Activated CD8-positive, alpha-beta memory T cell treated with anti-CD3 and anti-CD28 coated beads for 24 hours (primary cell): Measurements from ENCODE around the gene NLRP9.

Source experiments
- DNase-seq: peaks from one replicate; pipeline ENCODE4 v3.0.0-alpha.2; 2020

The NLRP9 gene

DNA sequence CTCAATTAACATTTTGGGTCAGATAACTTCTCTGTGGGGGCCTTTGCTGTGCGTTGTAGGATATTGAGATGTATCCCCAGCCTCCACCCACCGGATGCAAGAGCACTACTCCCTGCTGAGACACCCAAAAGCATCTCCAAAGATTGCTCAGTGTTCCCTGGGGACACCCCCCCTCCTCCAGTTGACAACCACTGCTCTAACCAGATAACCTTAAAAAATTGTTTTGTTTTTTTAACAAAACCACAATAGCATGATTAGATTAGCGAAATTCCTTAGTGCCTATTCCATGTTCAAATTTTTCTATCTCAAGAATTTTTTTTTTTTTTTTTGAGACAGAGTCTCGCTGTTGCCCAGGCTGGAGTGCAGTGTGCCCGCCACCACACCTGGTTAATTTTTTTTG is 65.8 kb downstream of the NLRP9 start:
- no peak for DNase-seq

DNA sequence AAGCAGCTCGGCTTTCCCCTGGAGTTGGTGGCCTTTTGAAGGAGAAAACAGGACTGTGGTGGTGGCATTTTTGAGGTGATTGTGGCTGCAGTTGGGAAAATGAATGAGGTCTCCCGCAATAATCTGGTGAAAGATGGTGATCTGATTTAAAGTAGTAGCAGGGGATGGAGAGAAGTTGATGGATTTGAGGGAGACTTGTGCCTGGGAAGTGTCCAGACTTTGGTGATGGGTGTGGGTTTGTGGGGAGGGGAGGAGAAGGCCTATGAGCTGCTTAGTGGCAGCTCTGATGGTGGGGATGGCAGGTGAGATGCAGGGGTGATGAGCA is 67.2 kb downstream of the NLRP9 start:
- no peak for DNase-seq

DNA sequence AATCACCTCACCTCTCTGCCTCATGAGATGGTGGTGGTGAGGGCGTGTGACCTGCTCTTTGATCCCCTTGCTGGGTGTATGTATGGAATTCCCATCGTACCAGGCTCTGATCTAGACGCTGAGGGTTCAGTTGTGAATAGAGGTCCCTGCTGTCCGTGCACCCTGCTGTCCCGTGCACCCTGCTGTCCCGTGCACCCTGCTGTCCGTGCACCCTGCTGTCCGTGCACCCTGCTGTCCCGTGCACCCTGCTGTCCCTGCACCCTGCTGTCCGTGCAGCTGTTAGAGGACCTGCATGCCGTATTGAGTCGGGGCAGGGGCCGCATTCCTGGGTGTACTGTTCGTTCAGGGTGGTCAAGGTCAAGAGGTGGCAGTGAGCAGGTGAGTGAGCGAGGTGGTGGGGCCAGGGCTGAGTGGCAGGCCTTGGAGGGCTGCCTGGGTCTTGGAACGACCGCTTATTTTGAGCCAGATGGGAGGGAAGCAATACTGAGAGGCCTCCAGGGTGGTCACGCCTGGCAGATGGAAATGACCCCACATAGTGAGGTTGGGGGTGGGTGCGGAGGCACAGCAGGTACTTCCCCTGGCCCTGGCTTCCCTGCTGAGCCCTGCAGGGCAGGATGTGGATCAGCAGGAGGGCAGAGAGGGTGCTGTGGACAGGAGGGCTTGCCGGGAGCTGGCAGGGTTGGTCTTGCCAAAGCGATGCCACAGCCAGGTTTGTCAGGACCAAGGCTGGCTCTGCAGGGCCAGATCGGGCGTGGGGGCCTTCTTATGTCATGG is 67.7 kb downstream of the NLRP9 start:
- no peak for DNase-seq

DNA sequence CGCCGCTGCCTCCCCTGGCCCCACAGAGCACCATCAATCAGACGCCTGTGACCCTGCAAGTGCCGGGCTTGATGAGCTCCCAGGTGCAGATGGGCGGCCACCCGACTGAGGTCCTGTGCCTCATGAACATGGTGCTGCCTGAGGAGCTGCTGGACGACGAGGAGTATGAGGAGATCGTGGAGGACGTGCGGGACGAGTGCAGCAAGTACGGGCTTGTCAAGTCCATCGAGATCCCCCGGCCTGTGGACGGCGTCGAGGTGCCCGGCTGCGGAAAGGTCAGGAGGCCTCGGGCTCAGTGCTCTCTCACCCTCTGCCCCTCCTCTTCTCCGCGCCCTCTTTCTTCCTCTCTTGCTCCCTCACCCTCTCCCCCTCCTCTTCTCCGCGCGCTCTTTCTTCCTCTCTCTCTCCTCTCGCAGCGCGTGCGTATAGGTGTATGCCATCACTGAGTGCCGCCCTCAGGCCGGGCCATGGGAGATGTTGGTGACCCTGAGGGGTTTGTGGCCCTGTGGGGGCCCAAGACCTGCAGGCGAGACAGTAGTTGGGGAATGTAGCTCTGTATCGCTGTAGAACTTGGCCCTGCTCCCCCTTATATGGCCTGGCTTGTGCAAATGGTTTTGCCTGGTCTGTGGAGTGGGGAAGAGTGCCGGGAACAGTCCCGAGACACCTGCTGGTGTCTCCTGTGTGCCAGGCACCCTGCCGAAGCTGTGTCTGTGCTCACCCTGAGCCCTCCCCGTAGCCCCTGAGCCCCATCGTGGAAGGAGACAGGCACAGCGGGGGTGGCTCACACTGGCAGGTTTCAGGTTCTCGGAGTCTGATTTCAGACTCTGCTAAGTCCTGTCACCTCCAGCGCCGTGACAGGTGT is 68.6 kb downstream of the NLRP9 start:
- DNase-seq, result no peak

DNA sequence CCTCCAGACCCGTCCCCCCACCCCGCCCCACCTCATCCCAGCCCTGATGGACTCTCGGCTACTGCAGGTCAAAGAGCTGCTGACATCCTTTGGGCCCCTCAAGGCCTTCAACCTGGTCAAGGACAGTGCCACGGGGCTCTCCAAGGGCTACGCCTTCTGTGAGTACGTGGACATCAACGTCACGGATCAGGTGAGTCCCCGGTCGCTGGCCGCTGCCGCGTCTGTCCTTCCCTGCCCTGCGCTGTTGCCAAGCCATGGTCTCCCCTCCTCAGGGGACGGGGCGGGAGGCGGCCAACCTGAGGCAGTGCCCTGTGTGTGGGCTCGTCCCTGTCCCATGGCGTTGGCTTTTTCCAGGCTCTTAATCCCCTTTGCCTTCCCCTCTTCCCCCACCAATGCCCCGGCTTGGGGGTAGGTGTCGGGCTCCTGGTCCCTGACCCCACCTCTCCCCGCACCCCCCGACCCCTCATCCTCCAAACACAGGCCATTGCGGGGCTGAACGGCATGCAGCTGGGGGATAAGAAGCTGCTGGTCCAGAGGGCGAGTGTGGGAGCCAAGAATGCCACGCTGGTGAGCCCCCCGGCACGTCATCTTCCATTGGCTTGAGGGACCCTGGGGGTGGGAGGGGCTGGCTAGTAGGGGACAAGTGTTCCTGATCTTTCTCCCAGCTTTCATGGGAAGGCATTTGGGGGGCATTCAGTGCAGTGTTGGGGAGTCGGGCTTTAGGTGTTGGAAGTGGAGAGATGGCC is 69.4 kb downstream of the NLRP9 start:
- DNase-seq, result no peak

DNA sequence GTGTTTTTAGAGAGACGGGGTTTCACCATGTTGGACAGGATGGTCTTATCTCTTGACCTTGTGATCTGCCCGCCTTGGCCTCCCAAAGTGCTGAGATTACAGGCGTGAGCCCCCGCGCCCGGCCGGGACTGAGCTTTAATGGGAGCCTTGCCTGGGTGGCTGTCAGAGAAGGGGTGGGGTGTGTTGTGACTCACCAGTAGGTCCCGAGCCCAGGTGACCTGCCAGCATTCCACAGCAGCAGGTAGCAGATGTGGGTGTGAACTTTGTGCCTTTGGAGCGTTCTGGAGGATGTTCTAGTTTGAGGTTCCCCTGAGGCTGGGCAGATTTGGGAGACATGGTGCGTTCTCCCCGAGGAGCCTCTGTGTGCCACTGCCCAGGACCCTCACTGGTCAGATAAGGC is 70.2 kb downstream of the NLRP9 start:
- DNase-seq, result no peak

DNA sequence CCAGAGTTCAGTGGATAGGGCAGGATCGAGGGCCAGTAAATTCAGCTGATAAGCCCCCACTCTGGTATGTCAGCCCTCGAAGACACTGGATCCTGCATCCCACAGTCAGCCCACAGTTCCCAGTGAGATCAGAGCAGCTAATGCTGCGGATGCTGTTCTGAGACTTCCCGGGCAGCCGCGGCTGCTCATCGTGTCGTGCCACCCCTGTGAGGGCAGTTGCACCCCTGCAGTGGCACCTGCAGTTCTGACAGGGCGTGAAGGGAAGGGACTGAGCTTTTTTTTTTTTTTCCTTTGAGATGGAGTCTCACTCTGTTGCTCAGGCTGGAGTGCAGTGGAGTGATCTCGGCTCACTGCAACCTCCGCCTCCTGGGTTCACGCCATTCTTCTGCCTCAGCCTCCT is 70.7 kb downstream of the NLRP9 start:
- DNase-seq, result no peak

DNA sequence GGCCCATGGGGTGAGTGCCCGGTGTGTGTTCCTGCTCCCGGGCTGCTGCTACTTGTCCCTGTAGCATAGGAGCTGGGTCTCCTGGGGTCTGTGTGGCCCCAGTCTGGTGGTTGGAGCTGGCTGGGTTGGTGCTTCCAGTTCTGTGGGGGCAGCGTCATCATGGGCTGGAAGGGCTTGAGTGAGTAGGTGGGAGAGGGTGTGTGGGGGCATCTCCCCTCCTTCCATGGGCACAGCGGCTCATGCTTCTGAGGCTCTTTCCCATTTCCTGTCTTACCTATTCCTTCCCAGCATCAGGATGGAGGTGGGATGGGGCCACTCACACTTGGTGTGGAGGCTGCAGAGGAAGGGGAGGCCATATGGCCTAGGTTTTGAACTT is 71.2 kb downstream of the NLRP9 start:
- DNase-seq, result no peak

DNA sequence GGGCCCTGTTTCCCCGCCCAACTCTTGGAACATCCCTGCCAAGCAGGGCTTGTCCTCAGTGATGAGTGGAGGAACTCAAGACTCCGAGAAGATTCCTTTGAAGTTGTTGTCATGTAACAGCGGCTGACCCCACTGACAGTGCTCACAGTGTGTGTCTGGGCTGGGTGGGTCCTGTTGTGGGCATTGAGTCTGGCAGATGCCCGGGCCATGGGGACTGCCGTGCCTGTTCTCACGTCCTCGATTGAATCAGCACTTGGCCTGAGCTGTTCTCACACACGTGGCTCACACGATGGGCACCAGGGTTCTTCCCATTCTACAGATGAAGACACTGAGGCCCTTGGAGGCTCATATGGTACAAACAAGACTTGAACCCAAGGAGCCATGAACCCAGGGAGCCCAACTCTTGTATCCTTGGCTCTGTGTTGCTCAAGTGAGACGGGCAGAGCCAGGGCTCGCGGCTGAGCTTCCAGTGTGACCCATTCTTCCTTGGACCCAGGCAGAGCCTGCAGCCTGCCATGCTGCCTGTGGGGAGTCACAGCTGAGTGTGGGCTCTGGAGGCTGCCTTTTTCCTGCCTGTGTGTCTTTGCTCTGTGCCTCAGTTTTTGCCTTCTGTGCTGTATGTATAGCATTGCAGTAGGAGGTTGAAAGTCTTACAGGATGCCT is 71.7 kb downstream of the NLRP9 start:
- DNase-seq, result no peak

DNA sequence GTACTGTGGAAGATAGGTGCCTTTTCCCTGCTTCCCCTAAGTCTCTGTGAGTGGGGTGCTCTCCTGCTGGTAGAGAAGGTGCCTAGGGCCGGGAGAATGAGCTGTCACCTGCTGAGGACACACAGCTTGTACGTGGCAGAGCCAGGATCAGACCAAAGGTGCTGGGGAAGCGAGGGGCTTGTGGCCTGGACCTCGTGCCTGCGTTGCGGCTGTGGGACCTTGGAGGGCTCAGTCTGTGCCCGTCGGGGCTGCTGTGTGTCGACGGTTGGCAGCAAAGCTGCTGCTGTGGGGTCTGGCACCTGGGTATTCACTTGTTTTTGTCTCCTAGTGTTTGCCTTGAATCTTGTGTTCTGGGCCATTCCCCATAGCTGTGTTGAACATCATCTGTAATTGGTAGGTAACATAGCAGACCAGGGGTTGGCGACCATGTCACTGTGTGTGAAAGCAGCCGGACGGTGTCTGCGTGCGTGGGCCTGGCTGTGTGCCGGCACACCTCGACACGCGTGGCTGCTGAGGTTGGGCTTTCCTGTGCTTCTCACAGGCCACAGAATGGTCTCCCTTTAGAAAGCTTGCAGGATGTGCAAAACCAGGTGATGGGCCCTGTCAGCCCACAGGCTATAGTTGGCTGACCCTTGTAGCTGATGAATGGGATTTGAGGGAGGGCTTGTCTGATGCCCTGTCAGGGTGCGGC is 74.2 kb downstream of the NLRP9 start:
- no peak for DNase-seq

DNA sequence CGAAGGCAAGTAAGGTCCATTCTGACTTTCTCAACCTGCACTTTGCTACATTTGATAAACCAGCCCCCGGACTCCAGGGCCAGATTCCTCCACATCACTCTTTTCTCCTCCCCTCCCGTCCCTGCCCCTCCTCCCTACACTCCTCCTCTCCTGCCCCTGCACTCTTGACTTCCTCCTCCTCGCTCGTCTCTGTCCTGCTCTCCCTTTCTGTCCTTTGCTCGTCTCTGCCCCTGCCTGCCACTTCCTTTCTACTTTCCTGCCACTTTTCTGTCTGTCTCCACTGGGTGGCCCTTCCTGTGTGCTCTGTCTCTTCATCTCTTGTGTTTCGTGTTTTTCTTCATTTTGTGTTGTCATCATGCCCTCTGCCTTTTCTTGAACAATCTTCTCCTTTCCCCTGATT is 76.4 kb downstream of the NLRP9 start:
- no peak for DNase-seq

DNA sequence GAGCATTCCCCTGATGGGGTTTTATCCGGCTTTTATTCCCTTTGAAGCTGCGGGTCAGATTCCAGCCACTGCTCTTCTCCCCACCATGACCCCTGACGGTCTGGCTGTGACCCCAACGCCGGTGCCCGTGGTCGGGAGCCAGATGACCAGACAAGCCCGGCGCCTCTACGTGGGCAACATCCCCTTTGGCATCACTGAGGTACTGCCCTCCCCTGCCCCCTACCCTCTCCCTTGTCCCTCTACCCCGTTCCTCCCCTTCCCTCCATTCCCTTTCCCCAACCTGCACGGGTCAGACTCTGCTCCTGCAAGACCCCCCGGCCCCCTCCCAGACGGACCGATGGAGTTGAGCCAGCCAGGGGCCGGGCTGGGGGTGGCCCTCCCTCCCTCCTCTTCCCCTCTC is 77.2 kb downstream of the NLRP9 start:
- DNase-seq, result no peak

DNA sequence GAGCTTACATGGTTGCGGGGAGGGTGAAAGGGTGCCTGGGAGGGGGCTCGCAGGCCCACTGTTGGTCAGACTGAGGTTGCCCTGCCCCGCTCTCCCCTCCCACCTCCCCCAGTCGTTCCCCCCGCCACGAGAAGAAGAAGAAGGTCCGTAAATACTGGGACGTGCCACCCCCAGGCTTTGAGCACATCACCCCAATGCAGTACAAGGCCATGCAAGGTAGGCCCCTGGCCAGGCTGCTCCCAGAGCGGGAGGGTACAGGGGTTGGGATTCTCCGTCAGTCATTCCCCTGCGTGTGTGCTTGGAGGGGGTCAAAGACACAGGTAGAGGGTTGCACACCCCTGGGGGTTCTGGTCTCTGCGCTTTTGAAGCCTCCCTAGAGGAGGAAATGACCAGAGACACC is 77.8 kb downstream of the NLRP9 start:
- DNase-seq, result no peak

DNA sequence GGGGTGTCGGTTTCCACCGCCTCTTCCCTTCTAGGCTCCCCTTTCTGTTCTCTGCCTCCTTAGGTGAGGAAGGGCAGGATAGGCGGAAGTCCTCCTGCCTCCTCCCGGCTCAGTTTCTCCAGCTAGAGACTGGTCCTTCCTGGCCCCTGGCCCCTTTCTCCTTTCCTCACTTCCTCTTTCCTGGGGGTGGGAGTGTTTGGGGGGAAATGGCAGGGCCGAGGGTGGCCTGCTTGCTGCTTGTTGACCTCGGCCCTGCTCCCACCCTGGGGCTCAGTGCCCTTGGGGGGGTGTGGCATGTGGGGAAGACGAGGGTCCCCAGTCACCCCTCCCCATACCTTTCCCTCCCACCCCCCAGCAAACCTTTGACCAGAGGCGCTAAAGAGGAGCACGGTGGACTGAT is 78.4 kb downstream of the NLRP9 start:
- DNase-seq, result no peak

DNA sequence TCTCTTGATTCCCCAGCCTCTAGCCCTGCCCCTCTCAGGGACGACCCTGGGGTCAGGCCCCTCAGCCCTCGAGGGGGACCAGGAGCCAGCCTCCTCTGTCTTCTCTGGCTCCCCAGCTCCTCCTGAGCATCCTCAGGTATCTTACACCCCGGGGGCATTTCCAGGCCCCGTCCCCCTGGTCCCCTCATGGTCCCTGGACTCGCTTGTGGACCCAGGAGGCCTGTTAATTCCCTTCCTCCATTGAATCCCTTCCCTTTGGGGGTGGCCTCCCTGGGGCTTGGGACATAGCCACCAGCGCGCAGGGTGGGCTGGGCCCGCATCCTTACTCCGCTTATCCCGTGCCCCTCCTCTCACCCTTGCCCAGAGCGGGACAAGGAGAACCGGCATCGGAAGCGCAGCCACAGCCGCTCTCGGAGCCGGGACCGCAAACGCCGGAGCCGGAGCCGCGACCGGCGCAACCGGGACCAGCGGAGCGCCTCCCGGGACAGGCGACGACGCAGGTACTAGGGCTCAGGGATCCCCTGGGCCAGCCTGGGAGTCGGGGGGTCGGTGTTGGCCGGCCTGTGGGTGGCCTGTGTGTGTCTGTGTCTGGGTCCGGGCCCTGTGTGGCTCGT is 79.2 kb downstream of the NLRP9 start:
- DNase-seq, result no peak
